Lower leg skin (tissue), 4 donors: ENCODE measurements around the gene RPL9. TPM values are rescaled to one million over a fixed set of nuclear protein-coding genes. Genes with fewer than 3 reads are reported as not detected.

Experiments used
- DNase-seq, 2 donors: peaks; one replicate each; pipeline ENCODE4 v3.0.0-alpha.2; 2019; ENCODE audit warnings: low spot score in 2 of 2
- H3K4me3 ChIP-seq: fragments of 200-600 bp; sonication (generic); 2 replicates; pipeline ENCODE4 v1.5.1; 2017; ENCODE audit warnings: mild to moderate bottlenecking, low read depth; ENCODE audit not compliant: poor library complexity, severe bottlenecking
- POLR2A ChIP-seq, 2 donors: fragments of 450-650 bp; IDR thresholded peaks; one replicate each; pipeline ENCODE4 v1.6.1; 2016 to 2017; ENCODE audit warnings: antibody characterized with exemption in 2 of 2, mild to moderate bottlenecking in 1 of 2, moderate library complexity in 1 of 2
- WGBS, 2 donors: methylation state at CpG; one replicate each; pipeline ENCODE4 v1.1.5; 2018; 5-methylcytosine and 5-hydroxymethylcytosine counted together
- intact Hi-C: fragments of 100-400 bp; cut with DNase I; formaldehyde crosslinking; loops from one replicate; pipeline ENCODE4 v1.15.0; 2023; ENCODE audit warnings: low total_unique reads
- total RNA-seq, 4 donors: library from RNA; depleted of rRNA; stranded (reverse); fragments of >200 nt; gene quantifications; one replicate each; pipeline ENCODE4 v1.1.0, GENCODE V29; 2016
- TF ChIP-seq, protein P1 (sequence below), 3 donors: fragments of 450-650 bp; IDR thresholded peaks; one replicate each; pipeline ENCODE4 v1.5.1; 2016; ENCODE audit warnings: antibody characterized with exemption in 3 of 3, mild to moderate bottlenecking in 3 of 3, moderate library complexity in 2 of 3

Gene RPL9
- total RNA-seq, 4 donors from 2014 or later, result 2,484 to 4,074 (median 3,563) TPM

DNA sequence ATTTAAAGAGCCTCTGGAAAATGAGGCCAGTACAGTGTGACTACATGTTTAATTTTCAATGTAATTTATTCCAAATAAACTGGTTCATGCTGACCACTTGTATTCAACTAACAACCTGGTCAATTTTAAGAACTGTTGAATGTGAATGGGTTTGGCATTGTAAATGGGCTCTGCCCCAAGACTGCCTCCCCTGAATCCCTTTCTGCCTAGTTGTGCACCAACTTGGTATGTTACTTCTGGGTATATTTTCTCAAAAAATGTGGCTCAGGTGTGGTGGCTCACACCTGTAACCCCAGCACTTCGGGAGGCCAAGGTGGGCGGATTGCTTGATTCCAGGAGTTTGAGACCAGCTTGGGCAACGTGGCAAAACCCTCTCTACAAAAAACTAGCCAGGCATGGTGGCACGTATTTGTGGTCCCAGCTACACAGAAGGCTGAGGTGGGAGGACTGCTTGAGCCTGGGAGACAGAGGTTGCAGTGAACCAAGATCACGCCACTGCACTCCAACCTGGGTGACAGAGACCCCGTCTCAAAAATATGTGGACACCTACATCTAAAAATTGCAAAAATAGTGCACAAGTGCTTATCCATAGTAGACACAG is 7.2 kb downstream of the RPL9 start:
- intact Hi-C loops, result no loop called here
- no peak for TF ChIP-seq POLR2A (IDR thresholded peaks at IDR 0.05)
- TF ChIP-seq, protein P1, sequence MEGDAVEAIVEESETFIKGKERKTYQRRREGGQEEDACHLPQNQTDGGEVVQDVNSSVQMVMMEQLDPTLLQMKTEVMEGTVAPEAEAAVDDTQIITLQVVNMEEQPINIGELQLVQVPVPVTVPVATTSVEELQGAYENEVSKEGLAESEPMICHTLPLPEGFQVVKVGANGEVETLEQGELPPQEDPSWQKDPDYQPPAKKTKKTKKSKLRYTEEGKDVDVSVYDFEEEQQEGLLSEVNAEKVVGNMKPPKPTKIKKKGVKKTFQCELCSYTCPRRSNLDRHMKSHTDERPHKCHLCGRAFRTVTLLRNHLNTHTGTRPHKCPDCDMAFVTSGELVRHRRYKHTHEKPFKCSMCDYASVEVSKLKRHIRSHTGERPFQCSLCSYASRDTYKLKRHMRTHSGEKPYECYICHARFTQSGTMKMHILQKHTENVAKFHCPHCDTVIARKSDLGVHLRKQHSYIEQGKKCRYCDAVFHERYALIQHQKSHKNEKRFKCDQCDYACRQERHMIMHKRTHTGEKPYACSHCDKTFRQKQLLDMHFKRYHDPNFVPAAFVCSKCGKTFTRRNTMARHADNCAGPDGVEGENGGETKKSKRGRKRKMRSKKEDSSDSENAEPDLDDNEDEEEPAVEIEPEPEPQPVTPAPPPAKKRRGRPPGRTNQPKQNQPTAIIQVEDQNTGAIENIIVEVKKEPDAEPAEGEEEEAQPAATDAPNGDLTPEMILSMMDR (IDR thresholded peaks at IDR 0.05), result no peak
- H3K4me3 ChIP-seq, result no peak overlapping the region
- WGBS, 2 donors, result 87 to 88% methylated on average over 6 of the region's 6 CpGs
- no peak for DNase-seq

DNA sequence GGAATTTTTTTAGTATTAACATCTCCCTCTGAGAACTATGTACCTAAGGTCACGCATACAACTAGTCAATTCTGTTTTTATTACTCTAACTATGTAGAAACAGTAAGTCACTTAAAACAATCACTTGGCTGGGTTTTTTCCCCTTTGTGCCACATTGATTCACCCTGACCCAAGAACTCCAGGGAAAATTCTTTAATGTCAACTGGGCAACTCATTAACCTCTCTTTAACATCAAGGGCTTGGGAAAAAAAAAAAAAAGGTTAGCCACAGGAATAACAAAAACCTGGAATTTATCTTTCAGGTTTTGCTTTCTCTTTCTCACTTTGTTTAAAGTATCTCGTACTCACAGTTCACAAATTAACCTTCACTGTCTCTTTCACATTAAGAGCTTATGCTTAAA is 8.1 kb downstream of the RPL9 start:
- intact Hi-C loops, result no loop called here
- TF ChIP-seq, protein P1 (IDR thresholded peaks at IDR 0.05), result no peak
- TF ChIP-seq POLR2A (IDR thresholded peaks at IDR 0.05), result no peak
- no peak for DNase-seq
- 65 to 90% methylated on average over 2 of the region's 2 CpGs for WGBS, 2 donors
- H3K4me3 ChIP-seq, result no peak overlapping the region

DNA sequence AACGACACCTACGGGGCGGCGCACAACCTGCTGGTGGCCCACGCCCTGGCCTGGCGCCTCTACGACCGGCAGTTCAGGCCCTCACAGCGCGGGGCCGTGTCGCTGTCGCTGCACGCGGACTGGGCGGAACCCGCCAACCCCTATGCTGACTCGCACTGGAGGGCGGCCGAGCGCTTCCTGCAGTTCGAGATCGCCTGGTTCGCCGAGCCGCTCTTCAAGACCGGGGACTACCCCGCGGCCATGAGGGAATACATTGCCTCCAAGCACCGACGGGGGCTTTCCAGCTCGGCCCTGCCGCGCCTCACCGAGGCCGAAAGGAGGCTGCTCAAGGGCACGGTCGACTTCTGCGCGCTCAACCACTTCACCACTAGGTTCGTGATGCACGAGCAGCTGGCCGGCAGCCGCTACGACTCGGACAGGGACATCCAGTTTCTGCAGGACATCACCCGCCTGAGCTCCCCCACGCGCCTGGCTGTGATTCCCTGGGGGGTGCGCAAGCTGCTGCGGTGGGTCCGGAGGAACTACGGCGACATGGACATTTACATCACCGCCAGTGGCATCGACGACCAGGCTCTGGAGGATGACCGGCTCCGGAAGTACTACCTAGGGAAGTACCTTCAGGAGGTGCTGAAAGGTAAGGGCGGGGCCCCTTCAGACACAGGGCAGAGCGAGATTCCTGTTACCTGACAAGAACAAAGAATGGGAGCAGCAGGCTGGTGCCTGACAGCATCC is 11.7 kb downstream of the RPL9 start:
- DNase-seq, result peak; percentile 35 to 89
- TF ChIP-seq, protein P1 (IDR thresholded peaks at IDR 0.05), result no peak
- TF ChIP-seq POLR2A (IDR thresholded peaks at IDR 0.05), result no peak
- 2% methylated on average over 32 to 33 of the region's 61 CpGs for WGBS, 2 donors
- peak overlapping the region; percentile 9 for H3K4me3 ChIP-seq
- intact Hi-C loops, result no loop called here

DNA sequence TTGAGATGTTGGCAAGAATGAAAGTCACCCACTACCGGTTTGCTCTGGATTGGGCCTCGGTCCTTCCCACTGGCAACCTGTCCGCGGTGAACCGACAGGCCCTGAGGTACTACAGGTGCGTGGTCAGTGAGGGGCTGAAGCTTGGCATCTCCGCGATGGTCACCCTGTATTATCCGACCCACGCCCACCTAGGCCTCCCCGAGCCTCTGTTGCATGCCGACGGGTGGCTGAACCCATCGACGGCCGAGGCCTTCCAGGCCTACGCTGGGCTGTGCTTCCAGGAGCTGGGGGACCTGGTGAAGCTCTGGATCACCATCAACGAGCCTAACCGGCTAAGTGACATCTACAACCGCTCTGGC is 12.3 kb downstream of the RPL9 start:
- no peak for TF ChIP-seq POLR2A (IDR thresholded peaks at IDR 0.05)
- TF ChIP-seq, protein P1 (IDR thresholded peaks at IDR 0.05), result no peak
- intact Hi-C loops, result no loop called here
- no peak for DNase-seq
- no peak overlapping the region for H3K4me3 ChIP-seq
- WGBS, 2 donors, result 80 to 97% methylated on average over 17 to 20 of the region's 20 CpGs

DNA sequence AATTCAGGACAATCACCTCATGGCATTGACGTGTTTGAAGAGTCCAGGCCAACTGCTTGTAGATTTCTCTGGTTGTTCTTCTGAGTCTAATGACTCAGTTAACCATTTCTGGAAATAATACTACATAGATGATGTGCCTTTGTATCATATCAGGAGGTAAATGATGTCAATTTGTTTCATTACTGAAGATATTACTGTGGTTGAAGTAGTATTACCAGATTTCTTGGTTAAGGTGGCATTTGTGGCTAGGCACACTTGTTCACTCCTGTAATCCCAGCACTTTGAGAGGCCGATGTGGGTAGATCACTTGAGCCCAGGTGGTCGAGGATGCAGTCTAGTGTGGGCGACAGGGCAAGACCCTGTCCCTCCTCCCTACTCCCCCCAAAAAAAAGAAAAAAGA is 15.7 kb downstream of the RPL9 start:
- DNase-seq, result no peak
- no peak for TF ChIP-seq POLR2A (IDR thresholded peaks at IDR 0.05)
- TF ChIP-seq, protein P1 (IDR thresholded peaks at IDR 0.05), result no peak
- no peak overlapping the region for H3K4me3 ChIP-seq
- intact Hi-C loops, result no loop called here
- WGBS, 2 donors, result 79 to 88% methylated on average over 4 of the region's 4 CpGs
